Measurements from ENCODE around the gene PDGFB.

DNA sequence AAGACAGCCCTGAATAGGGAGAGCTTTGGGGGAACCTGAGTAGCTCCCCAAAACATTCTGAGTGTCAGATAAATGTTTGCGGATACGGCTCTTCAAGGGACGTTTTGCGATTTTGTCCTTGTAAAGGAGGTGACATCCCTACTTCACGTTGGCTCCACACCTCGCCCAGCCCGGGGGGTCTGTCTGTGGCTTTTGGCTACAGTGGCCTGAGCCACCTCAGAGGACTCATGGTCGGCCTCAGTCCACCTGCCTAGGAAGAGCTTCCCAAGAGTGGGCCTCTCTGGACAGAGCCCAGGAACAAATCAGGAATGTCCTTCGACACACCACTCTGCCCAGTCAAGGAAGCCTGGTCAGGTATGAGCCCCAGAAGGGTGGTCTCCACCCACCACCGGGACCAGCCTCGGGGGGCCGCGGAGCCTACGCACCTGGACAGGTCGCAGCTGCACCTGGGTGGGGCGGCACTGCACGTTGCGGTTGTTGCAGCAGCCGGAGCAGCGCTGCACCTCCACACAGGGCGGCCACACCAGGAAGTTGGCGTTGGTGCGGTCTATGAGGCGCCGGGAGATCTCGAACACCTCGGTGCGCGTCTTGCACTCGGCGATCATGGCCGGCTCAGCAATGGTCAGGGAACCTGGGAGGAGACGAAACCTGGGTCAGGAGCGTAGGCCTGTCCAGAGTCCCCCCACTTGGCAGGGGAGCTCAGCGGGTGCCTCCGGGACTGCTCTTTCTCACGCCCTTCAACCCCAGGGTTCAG lies 13.4 kb downstream of the PDGFB start:
- TF ChIP-seq, protein P1, sequence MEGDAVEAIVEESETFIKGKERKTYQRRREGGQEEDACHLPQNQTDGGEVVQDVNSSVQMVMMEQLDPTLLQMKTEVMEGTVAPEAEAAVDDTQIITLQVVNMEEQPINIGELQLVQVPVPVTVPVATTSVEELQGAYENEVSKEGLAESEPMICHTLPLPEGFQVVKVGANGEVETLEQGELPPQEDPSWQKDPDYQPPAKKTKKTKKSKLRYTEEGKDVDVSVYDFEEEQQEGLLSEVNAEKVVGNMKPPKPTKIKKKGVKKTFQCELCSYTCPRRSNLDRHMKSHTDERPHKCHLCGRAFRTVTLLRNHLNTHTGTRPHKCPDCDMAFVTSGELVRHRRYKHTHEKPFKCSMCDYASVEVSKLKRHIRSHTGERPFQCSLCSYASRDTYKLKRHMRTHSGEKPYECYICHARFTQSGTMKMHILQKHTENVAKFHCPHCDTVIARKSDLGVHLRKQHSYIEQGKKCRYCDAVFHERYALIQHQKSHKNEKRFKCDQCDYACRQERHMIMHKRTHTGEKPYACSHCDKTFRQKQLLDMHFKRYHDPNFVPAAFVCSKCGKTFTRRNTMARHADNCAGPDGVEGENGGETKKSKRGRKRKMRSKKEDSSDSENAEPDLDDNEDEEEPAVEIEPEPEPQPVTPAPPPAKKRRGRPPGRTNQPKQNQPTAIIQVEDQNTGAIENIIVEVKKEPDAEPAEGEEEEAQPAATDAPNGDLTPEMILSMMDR (IDR thresholded peaks at IDR 0.05 in 8 of 11, conservative IDR thresholded peaks at IDR 0.05 in 3 of 11), result no peak
- TF ChIP-seq POLR2A (IDR thresholded peaks at IDR 0.05), result no peak
